ENCODE measurements around the gene MS4A14. TPM values are rescaled to one million over a fixed set of nuclear protein-coding genes. Genes with fewer than 3 reads are reported as not detected.

The MS4A14 gene
- not detected for total RNA-seq (ENCODE audit: unreplicated experiment)
- long read RNA-seq: 0 reads

- TF ChIP-seq CTCF (IDR thresholded peaks at IDR 0.05; ENCODE audit: partially characterized antibody, unreplicated experiment): no peak
- Mint-ChIP-seq H3K4me1 (ENCODE audit: low read depth, unreplicated experiment) (no peaks in the 10 kb centered on the region), H3K27me3 (ENCODE audit: unreplicated experiment) (no peaks in the 10 kb centered on the region), H3K9me3 (ENCODE audit: unreplicated experiment) (no peaks in the 10 kb centered on the region), H3K4me3 (ENCODE audit: unreplicated experiment) (no peak within 1 kb of the TSS), H3K36me3 (ENCODE audit: unreplicated experiment) (no peaks in the 10 kb centered on the region), H3K27ac (ENCODE audit: unreplicated experiment) (no peak within 1 kb of the TSS)
- no peak for DNase-seq
These were observed at the start of gene MS4A14 for GRCh38 chr11:60396382-60396781. Gene MS4A14 (plus strand): TSS chr11:60396459. CDS start chr11:60396579, 120 bp downstream.

- no peaks in the 10 kb centered on the region for H3K4me1 Mint-ChIP-seq (ENCODE audit: low read depth, unreplicated experiment)
- no peak overlapping the region for H3K27ac Mint-ChIP-seq (ENCODE audit: unreplicated experiment)
- no peaks in the 10 kb centered on the region for H3K27me3 Mint-ChIP-seq (ENCODE audit: unreplicated experiment)
- no peak for TF ChIP-seq CTCF (IDR thresholded peaks at IDR 0.05; ENCODE audit: partially characterized antibody, unreplicated experiment)
- no peaks in the 10 kb centered on the region for H3K9me3 Mint-ChIP-seq (ENCODE audit: unreplicated experiment)
- H3K4me3 Mint-ChIP-seq (ENCODE audit: unreplicated experiment): no peak overlapping the region
- no peaks in the 10 kb centered on the region for H3K36me3 Mint-ChIP-seq (ENCODE audit: unreplicated experiment)
- no peak for DNase-seq
These were observed 49.0 kb upstream of the MS4A14 start for GRCh38 chr11:60347084-60347797.

- no peaks in the 10 kb centered on the region for H3K27me3 Mint-ChIP-seq (ENCODE audit: unreplicated experiment)
- H3K27ac Mint-ChIP-seq (ENCODE audit: unreplicated experiment): no peak overlapping the region
- no peaks in the 10 kb centered on the region for H3K9me3 Mint-ChIP-seq (ENCODE audit: unreplicated experiment)
- TF ChIP-seq CTCF (IDR thresholded peaks at IDR 0.05; ENCODE audit: partially characterized antibody, unreplicated experiment): no peak
- DNase-seq: no peak
- H3K4me1 Mint-ChIP-seq (ENCODE audit: low read depth, unreplicated experiment): no peaks in the 10 kb centered on the region
- no peaks in the 10 kb centered on the region for H3K36me3 Mint-ChIP-seq (ENCODE audit: unreplicated experiment)
- no peak overlapping the region for H3K4me3 Mint-ChIP-seq (ENCODE audit: unreplicated experiment)
These were observed 48.1 kb upstream of the MS4A14 start for GRCh38 chr11:60348116-60348515.

- Mint-ChIP-seq H3K4me1 (ENCODE audit: low read depth, unreplicated experiment) (no peaks in the 10 kb centered on the region), H3K36me3 (ENCODE audit: unreplicated experiment) (no peaks in the 10 kb centered on the region), H3K27me3 (ENCODE audit: unreplicated experiment) (no peaks in the 10 kb centered on the region), H3K4me3 (ENCODE audit: unreplicated experiment) (no peak overlapping the region), H3K27ac (ENCODE audit: unreplicated experiment) (no peak overlapping the region), H3K9me3 (ENCODE audit: unreplicated experiment) (no peaks in the 10 kb centered on the region)
- TF ChIP-seq CTCF (IDR thresholded peaks at IDR 0.05; ENCODE audit: partially characterized antibody, unreplicated experiment): no peak
- no peak for DNase-seq
These were observed 46.3 kb upstream of the MS4A14 start for GRCh38 chr11:60349990-60350389.

GRCh38 chr11:60357771-60358170, 38.5 kb upstream of the MS4A14 start:
- no peaks in the 10 kb centered on the region for H3K4me1 Mint-ChIP-seq (ENCODE audit: low read depth, unreplicated experiment)
- no peak for DNase-seq
- TF ChIP-seq CTCF (IDR thresholded peaks at IDR 0.05; ENCODE audit: partially characterized antibody, unreplicated experiment): no peak
- H3K4me3 Mint-ChIP-seq (ENCODE audit: unreplicated experiment): no peak overlapping the region
- peaks cover 4% of the 10 kb centered on the region for H3K36me3 Mint-ChIP-seq (ENCODE audit: unreplicated experiment)
- no peaks in the 10 kb centered on the region for H3K27me3 Mint-ChIP-seq (ENCODE audit: unreplicated experiment)
- H3K9me3 Mint-ChIP-seq (ENCODE audit: unreplicated experiment): peaks cover 6% of the 10 kb centered on the region
- no peak overlapping the region for H3K27ac Mint-ChIP-seq (ENCODE audit: unreplicated experiment)
